Measurements from ENCODE around the gene DDX54. TPM values are rescaled to one million over a fixed set of nuclear protein-coding genes. Genes with fewer than 3 reads are reported as not detected.

The DDX54 gene
- total and polyA plus RNA-seq, 2 experiments from 2014 or later = 28.1 to 44.5 TPM

DNA sequence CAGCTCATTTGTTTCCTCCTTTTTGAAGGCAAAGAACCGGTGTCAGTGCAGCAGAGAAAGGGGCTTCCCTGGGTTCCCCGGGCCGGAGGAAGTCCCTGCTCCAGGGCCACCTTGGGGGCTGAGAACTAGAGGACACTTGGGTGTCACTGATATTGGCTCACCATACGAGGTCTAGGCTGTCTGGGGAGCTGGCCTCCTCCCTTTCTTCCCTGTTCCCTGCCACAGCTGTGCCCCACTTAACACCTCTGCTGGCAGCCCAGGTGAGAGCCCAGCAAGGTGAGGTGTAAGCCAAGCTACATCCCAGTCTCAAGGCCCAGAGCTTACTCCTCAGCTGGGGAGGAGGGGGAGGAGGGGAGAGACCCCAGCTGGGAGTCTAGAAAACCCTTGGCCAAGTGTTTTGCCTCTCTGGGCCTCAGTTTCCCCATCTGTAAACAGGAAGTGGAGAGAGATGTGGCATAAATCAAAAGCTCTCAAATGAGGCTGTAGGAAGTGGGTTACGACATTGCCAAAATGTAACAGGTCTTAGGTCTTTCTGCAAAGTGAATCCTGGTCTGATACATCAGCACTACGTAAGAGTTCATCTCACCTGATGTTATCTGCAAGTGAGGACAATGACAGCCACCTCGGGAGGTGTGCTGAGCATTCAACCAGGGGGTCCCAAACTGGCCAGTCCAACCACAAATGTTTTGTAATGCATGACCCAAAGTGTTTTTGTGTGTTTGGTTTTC lies 75.2 kb downstream of the DDX54 start:
- H3F3A ChIP-seq (ENCODE audit: insufficient read depth) = no peaks in the 10 kb centered on the region
- H3K27ac ChIP-seq = no peak overlapping the region
- H3K79me2 ChIP-seq (ENCODE audit: insufficient read depth) = no peaks in the 10 kb centered on the region
- no peaks in the 10 kb centered on the region for H3K9me2 ChIP-seq (ENCODE audit: insufficient read depth)
- no peak overlapping the region for H3K4me3 ChIP-seq
- no peaks in the 10 kb centered on the region for H3K9me3 ChIP-seq (ENCODE audit: low read depth)
- no peak overlapping the region for H2AFZ ChIP-seq
- no peak overlapping the region for H3K9ac ChIP-seq
- H3K4me2 ChIP-seq (ENCODE audit: unreplicated experiment) = no peak overlapping the region
- H3K27me3 ChIP-seq (replicated peaks; ENCODE audit: insufficient read depth) = no peaks in the 10 kb centered on the region; the same call in none of the 2 replicates
- H3K36me3 ChIP-seq (ENCODE audit: low read depth) = no peaks in the 10 kb centered on the region
- TF ChIP-seq EZH2 (IDR thresholded peaks at IDR 0.05; ENCODE audit: insufficient read depth, poor library complexity, severe bottlenecking) (no peak), EZH2phosphoT487 (IDR thresholded peaks at IDR 0.05; ENCODE audit: insufficient read depth, low read depth) (no peak)
- in situ Hi-C loops (cut with MboI) = no loop called here
- 27 to 30% methylated on average over 7 of the region's 7 CpGs for WGBS, 2 experiments (ENCODE audit: low coverage in 1 of 2, low lambda C conversion rate in 2 of 2, missing lambda C conversion rate in 2 of 2)
- no peak for DNase-seq
- no peaks in the 10 kb centered on the region for H4K20me1 ChIP-seq (ENCODE audit: insufficient read depth)
- no peaks in the 10 kb centered on the region for H3K4me1 ChIP-seq (ENCODE audit: insufficient read depth)

DNA sequence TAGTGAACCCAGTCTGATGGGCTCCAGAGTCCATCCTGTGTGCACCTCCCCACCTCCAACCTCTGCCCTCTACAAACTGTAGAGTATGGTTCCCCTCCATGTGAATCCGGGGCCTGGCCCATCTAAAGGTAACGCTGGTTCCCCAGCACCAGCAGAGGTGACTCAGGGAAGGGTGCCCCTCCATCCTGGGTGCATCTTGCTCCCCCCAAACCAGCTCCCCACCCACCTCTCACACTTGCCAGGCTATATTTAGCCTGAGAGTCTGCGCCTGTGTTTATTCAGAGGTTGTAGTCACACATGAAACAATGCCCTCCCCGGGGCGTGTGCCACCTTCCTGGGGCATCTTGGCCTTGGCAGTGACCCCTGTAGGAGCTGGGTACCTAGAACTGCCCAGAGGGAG lies 75.9 kb downstream of the DDX54 start:
- no peak overlapping the region for H3K4me2 ChIP-seq (ENCODE audit: unreplicated experiment)
- H3K4me1 ChIP-seq (ENCODE audit: insufficient read depth) = no peaks in the 10 kb centered on the region
- no peak overlapping the region for H2AFZ ChIP-seq
- no peaks in the 10 kb centered on the region for H3K79me2 ChIP-seq (ENCODE audit: insufficient read depth)
- no peaks in the 10 kb centered on the region for H3K36me3 ChIP-seq (ENCODE audit: low read depth)
- DNase-seq = no peak
- no peaks in the 10 kb centered on the region; the same call in none of the 2 replicates for H3K27me3 ChIP-seq (replicated peaks; ENCODE audit: insufficient read depth)
- no peak overlapping the region for H3K4me3 ChIP-seq
- no peaks in the 10 kb centered on the region for H3K9me2 ChIP-seq (ENCODE audit: insufficient read depth)
- H3K9ac ChIP-seq = no peak overlapping the region
- no peaks in the 10 kb centered on the region for H4K20me1 ChIP-seq (ENCODE audit: insufficient read depth)
- no peak overlapping the region for H3K27ac ChIP-seq
- H3K9me3 ChIP-seq (ENCODE audit: low read depth) = no peaks in the 10 kb centered on the region
- WGBS, 2 experiments (ENCODE audit: low coverage in 1 of 2, low lambda C conversion rate in 2 of 2, missing lambda C conversion rate in 2 of 2) = 62 to 68% methylated on average over 5 of the region's 5 CpGs
- TF ChIP-seq EZH2phosphoT487 (IDR thresholded peaks at IDR 0.05; ENCODE audit: insufficient read depth, low read depth) (no peak), EZH2 (IDR thresholded peaks at IDR 0.05; ENCODE audit: insufficient read depth, poor library complexity, severe bottlenecking) (no peak)
- H3F3A ChIP-seq (ENCODE audit: insufficient read depth) = no peaks in the 10 kb centered on the region
- in situ Hi-C loops (cut with MboI) = no loop called here

DNA sequence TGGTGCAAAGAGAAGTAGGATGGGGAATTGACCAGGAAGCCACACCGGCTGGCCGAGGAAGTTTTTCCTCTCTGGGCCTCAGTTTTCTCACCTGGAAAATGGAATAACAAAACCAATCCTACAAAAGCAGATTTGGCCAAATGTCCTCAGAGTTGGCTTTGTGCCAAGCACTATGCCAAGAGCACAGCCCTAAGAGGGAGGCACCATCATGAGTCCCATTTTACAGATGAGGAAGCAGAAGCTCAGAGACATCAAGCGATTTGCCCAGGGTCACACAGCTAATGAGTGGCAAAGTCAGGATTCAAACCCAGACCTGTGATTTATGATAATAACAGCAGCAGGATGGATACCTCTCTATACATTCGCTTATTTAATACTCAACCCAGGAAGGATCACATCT lies 77.0 kb downstream of the DDX54 start:
- no peaks in the 10 kb centered on the region for H3F3A ChIP-seq (ENCODE audit: insufficient read depth)
- TF ChIP-seq EZH2 (IDR thresholded peaks at IDR 0.05; ENCODE audit: insufficient read depth, poor library complexity, severe bottlenecking) = no peak
- no peak for TF ChIP-seq EZH2phosphoT487 (IDR thresholded peaks at IDR 0.05; ENCODE audit: insufficient read depth, low read depth)
- no peaks in the 10 kb centered on the region for H3K9me3 ChIP-seq (ENCODE audit: low read depth)
- no peak overlapping the region for H3K4me2 ChIP-seq (ENCODE audit: unreplicated experiment)
- H3K4me1 ChIP-seq (ENCODE audit: insufficient read depth) = no peaks in the 10 kb centered on the region
- H3K79me2 ChIP-seq (ENCODE audit: insufficient read depth) = no peaks in the 10 kb centered on the region
- no peaks in the 10 kb centered on the region; the same call in none of the 2 replicates for H3K27me3 ChIP-seq (replicated peaks; ENCODE audit: insufficient read depth)
- no peaks in the 10 kb centered on the region for H3K9me2 ChIP-seq (ENCODE audit: insufficient read depth)
- in situ Hi-C loops (cut with MboI) = no loop called here
- H3K9ac ChIP-seq = no peak overlapping the region
- H4K20me1 ChIP-seq (ENCODE audit: insufficient read depth) = no peaks in the 10 kb centered on the region
- DNase-seq = no peak
- no peak overlapping the region for H3K27ac ChIP-seq
- H2AFZ ChIP-seq = no peak overlapping the region
- no peak overlapping the region for H3K4me3 ChIP-seq
- no peaks in the 10 kb centered on the region for H3K36me3 ChIP-seq (ENCODE audit: low read depth)
- whole genome bisulfite sequencing, 2 experiments (ENCODE audit: low coverage in 1 of 2, low lambda C conversion rate in 2 of 2, missing lambda C conversion rate in 2 of 2) = 52 to 73% methylated on average over 4 of the region's 4 CpGs

Small RNA genes lying within 50 kb of the gene (microRNA-seq; reads per million reads assigned to microRNA genes)
- gene MIR7106 (ENCODE audit: borderline number of aligned reads) = not detected

Small RNA genes lying within 50 kb of the gene (small RNA-seq; reads per million reads assigned to genes)
- gene MIR7106 (ENCODE audit: low read depth, low replicate concordance) (not detected), gene RF00019 (ENCODE audit: low read depth, low replicate concordance) (not detected)

Other genes starting within 250 kb of the DDX54 start
- 0.22 and 0.38 TPM in 2 replicates for gene OAS3, start 247.0 kb downstream of the DDX54 start, total RNA-seq (2014; rRNA removed; shearing (Covaris generic))
- 0.35 and 0.63 TPM in 2 replicates for gene OAS3, start 247.0 kb downstream of the DDX54 start, polyA plus RNA-seq (2016; fragmentation: Nextera tagmentation; extraction: Ambion mirVana)
- gene OAS2, start 207.0 kb downstream of the DDX54 start, total RNA-seq (2014; rRNA removed; shearing (Covaris generic)) = 0.54 and 1.0 TPM in 2 replicates
- gene OAS2, start 207.0 kb downstream of the DDX54 start, polyA plus RNA-seq (2016; fragmentation: Nextera tagmentation; extraction: Ambion mirVana) = 0.56 and 1.4 TPM in 2 replicates
- gene DTX1, start 128.7 kb downstream of the DDX54 start, total RNA-seq (2014; rRNA removed; shearing (Covaris generic)) = not detected in 2 replicates
- not detected in 2 replicates for gene DTX1, start 128.7 kb downstream of the DDX54 start, polyA plus RNA-seq (2016; fragmentation: Nextera tagmentation; extraction: Ambion mirVana)
- gene RASAL1, start 49.7 kb downstream of the DDX54 start, total RNA-seq (2014; rRNA removed; shearing (Covaris generic)) = not detected in 2 replicates
- gene RASAL1, start 49.7 kb downstream of the DDX54 start, polyA plus RNA-seq (2016; fragmentation: Nextera tagmentation; extraction: Ambion mirVana) = not detected in 2 replicates
- gene CFAP73, start 35.8 kb downstream of the DDX54 start, total RNA-seq (2014; rRNA removed; shearing (Covaris generic)) = not detected in 2 replicates
- not detected in 2 replicates for gene CFAP73, start 35.8 kb downstream of the DDX54 start, polyA plus RNA-seq (2016; fragmentation: Nextera tagmentation; extraction: Ambion mirVana)
- 16.2 and 19.2 TPM in 2 replicates for gene RITA1, start 243 bp upstream of the DDX54 start, total RNA-seq (2014; rRNA removed; shearing (Covaris generic))
- 12.5 and 15.6 TPM in 2 replicates for gene RITA1, start 243 bp upstream of the DDX54 start, polyA plus RNA-seq (2016; fragmentation: Nextera tagmentation; extraction: Ambion mirVana)
- gene TPCN1, start 36.0 kb upstream of the DDX54 start, total RNA-seq (2014; rRNA removed; shearing (Covaris generic)) = 9.0 and 11.6 TPM in 2 replicates
- 15.9 and 17.6 TPM in 2 replicates for gene TPCN1, start 36.0 kb upstream of the DDX54 start, polyA plus RNA-seq (2016; fragmentation: Nextera tagmentation; extraction: Ambion mirVana)
- 5.8 and 6.6 TPM in 2 replicates for gene SLC8B1, start 149.6 kb upstream of the DDX54 start, total RNA-seq (2014; rRNA removed; shearing (Covaris generic))
- gene SLC8B1, start 149.6 kb upstream of the DDX54 start, polyA plus RNA-seq (2016; fragmentation: Nextera tagmentation; extraction: Ambion mirVana) = 9.0 and 10.9 TPM in 2 replicates
- 38.5 and 43.6 TPM in 2 replicates for gene PLBD2, start 173.1 kb upstream of the DDX54 start, total RNA-seq (2014; rRNA removed; shearing (Covaris generic))
- gene PLBD2, start 173.1 kb upstream of the DDX54 start, polyA plus RNA-seq (2016; fragmentation: Nextera tagmentation; extraction: Ambion mirVana) = 58.5 and 64.9 TPM in 2 replicates
- gene SDS, start 218.4 kb upstream of the DDX54 start, total RNA-seq (2014; rRNA removed; shearing (Covaris generic)) = not detected in 2 replicates
- gene SDS, start 218.4 kb upstream of the DDX54 start, polyA plus RNA-seq (2016; fragmentation: Nextera tagmentation; extraction: Ambion mirVana) = not detected in 2 replicates
- gene SDSL, start 236.9 kb upstream of the DDX54 start, total RNA-seq (2014; rRNA removed; shearing (Covaris generic)) = 5.1 and 6.3 TPM in 2 replicates
- gene SDSL, start 236.9 kb upstream of the DDX54 start, polyA plus RNA-seq (2016; fragmentation: Nextera tagmentation; extraction: Ambion mirVana) = 13.4 and 14.6 TPM in 2 replicates